CD4-positive, CD25-positive, alpha-beta regulatory T cell (primary cell): ENCODE results near the gene PRR27. TPM values are rescaled to one million over a fixed set of nuclear protein-coding genes. Genes with fewer than 3 reads are reported as not detected.

Experiments
- ATAC-seq, 2 donors: fragments of 150-1000 bp; cut with Tn5 transposase; one replicate each; pipeline ENCODE4 v1.10.0; 2021; ENCODE audit warnings: low read depth in 2 of 2, moderate number of reproducible peaks in 2 of 2, moderate library complexity in 1 of 2
- DNase-seq, 3 donors: peaks; one replicate each; pipeline versions ENCODE4 v3.0.0 to v3.0.0-alpha.2; 2012 to 2022; ENCODE audit warnings: mixed read lengths in 1 of 3
- H3K27ac ChIP-seq: one replicate; pipeline ENCODE4 v1.7.0; 2013; ENCODE audit warnings: mild to moderate bottlenecking, low read length; ENCODE audit not compliant: insufficient read depth, poor library complexity, severe bottlenecking
- H3K27me3 ChIP-seq: one replicate; pipeline ENCODE4 v1.7.0; 2013; ENCODE audit warnings: low read length; ENCODE audit not compliant: control insufficient read depth, insufficient read depth
- H3K36me3 ChIP-seq: one replicate; pipeline ENCODE4 v1.7.0; 2013; ENCODE audit warnings: mild to moderate bottlenecking, low read length, moderate library complexity; ENCODE audit not compliant: control insufficient read depth, insufficient read depth
- H3K4me1 ChIP-seq: 2 replicates; pipeline ENCODE4 v1.7.0; 2013; ENCODE audit warnings: mild to moderate bottlenecking, low read length; ENCODE audit not compliant: insufficient read depth, control insufficient read depth, poor library complexity, severe bottlenecking
- H3K4me3 ChIP-seq: one replicate; pipeline ENCODE4 v1.7.0; 2013; ENCODE audit warnings: low read depth, mild to moderate bottlenecking, low read length, moderate library complexity
- H3K9me3 ChIP-seq, 2 experiments: 1 replicate in 1 of 2; 2 replicates in 1 of 2; pipeline ENCODE4 v1.7.0; 2013; ENCODE audit warnings: low read length in 2 of 2, mild to moderate bottlenecking in 1 of 2, moderate library complexity in 1 of 2; ENCODE audit not compliant: control insufficient read depth in 2 of 2
- H3K27ac Mint-ChIP-seq, 3 donors: one replicate each; pipeline ENCODE4 v1.8.0; 2020 to 2022; ENCODE audit warnings: mild to moderate bottlenecking in 3 of 3, mixed read lengths in 3 of 3, moderate library complexity in 2 of 3
- H3K27me3 Mint-ChIP-seq: one replicate; pipeline ENCODE4 v1.8.0; 2022; ENCODE audit warnings: mild to moderate bottlenecking, mixed read lengths
- H3K36me3 Mint-ChIP-seq: one replicate; pipeline ENCODE4 v1.8.0; 2020; ENCODE audit warnings: mixed read lengths
- H3K4me1 Mint-ChIP-seq, 4 donors: one replicate each; pipeline ENCODE4 v1.8.0; 2020 to 2022; ENCODE audit warnings: mixed read lengths in 4 of 4, mild to moderate bottlenecking in 1 of 4
- H3K4me3 Mint-ChIP-seq, 4 donors: one replicate each; pipeline ENCODE4 v1.8.0; 2020 to 2022; ENCODE audit warnings: mild to moderate bottlenecking in 4 of 4, mixed read lengths in 4 of 4, moderate library complexity in 3 of 4
- H3K9me3 Mint-ChIP-seq, 7 donors: one replicate each; pipeline ENCODE4 v1.8.0; 2020 to 2022; ENCODE audit warnings: mixed read lengths in 7 of 7, mild to moderate bottlenecking in 3 of 7, moderate library complexity in 2 of 7
- polyA plus RNA-seq, 4 donors: library from polyadenylated mRNA; unstranded; fragments of 300-500 nt; fragmentation: Illumina TruSeq; gene quantifications; one replicate each; pipeline ENCODE4 v1.2.3, GENCODE V29; 2021
- total RNA-seq: library from RNA; stranded (reverse); gene quantifications from one replicate; pipeline ENCODE4 v1.2.3, GENCODE V29; 2022

The PRR27 gene
- total RNA-seq (not detected), polyA plus RNA-seq (not detected)

GRCh38 chr4:70153937-70154336, at the start of gene PRR27:
Gene PRR27 (plus strand): TSS chr4:70154237. CDS start chr4:70154376, 139 bp downstream.
- H3K4me3 ChIP-seq, result no peak within 1 kb of the TSS
- Mint-ChIP-seq H3K27ac (no peak within 1 kb of the TSS), H3K4me1 (no peaks in the 10 kb centered on the region), H3K27me3 (no peaks in the 10 kb centered on the region), H3K9me3 (peaks cover 0 to 2% (median 0%) of the 10 kb centered on the region in 7 donors), H3K4me3 (no peak within 1 kb of the TSS), H3K36me3 (no peaks in the 10 kb centered on the region)
- H3K27ac ChIP-seq, result no peak within 1 kb of the TSS
- no peaks in the 10 kb centered on the region for H3K36me3 ChIP-seq
- H3K9me3 ChIP-seq, result no peaks in the 10 kb centered on the region
- DNase-seq, result no peak
- H3K4me1 ChIP-seq, result no peaks in the 10 kb centered on the region
- ATAC-seq, result no peak
- H3K27me3 ChIP-seq, result no peaks in the 10 kb centered on the region

GRCh38 chr4:70110917-70111316, 43.1 kb upstream of the PRR27 start:
- no peaks in the 10 kb centered on the region for H3K27me3 Mint-ChIP-seq
- no peak for ATAC-seq
- Histone ChIP-seq H3K4me1 (no peaks in the 10 kb centered on the region), H3K27ac (no peak overlapping the region), H3K4me3 (no peak overlapping the region), H3K9me3 (no peaks in the 10 kb centered on the region), H3K36me3 (no peaks in the 10 kb centered on the region), H3K27me3 (no peaks in the 10 kb centered on the region)
- no peak overlapping the region for H3K4me3 Mint-ChIP-seq
- no peak overlapping the region for H3K27ac Mint-ChIP-seq
- DNase-seq, result no peak
- no peaks in the 10 kb centered on the region for H3K4me1 Mint-ChIP-seq
- H3K36me3 Mint-ChIP-seq, result no peaks in the 10 kb centered on the region
- peaks cover 0 to 4% (median 0%) of the 10 kb centered on the region in 7 donors for H3K9me3 Mint-ChIP-seq

DNA sequence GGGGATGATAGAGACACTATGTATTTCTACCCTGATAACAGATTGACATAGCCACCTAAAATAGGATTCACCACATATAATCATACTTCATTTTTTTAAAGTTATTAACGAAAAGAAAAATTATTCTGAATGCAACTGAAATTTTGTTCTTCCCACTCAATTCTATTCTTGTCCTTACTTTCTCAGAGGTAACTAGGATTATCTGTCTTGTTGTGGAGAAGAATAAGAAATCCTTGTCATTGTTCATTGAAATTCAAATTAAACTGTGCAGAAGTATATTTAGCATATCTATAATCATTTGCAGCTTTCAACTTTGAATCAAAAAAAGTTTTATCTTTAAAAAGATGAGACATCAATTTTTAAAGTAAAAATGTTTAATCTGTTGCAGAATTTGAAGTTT, 40.4 kb upstream of the PRR27 start:
- no peaks in the 10 kb centered on the region for H3K4me1 Mint-ChIP-seq
- no peak overlapping the region for H3K27ac Mint-ChIP-seq
- no peaks in the 10 kb centered on the region for H3K4me1 ChIP-seq
- H3K4me3 Mint-ChIP-seq, result no peak overlapping the region
- no peak overlapping the region for H3K4me3 ChIP-seq
- H3K27me3 Mint-ChIP-seq, result no peaks in the 10 kb centered on the region
- no peak overlapping the region for H3K27ac ChIP-seq
- H3K36me3 Mint-ChIP-seq, result no peaks in the 10 kb centered on the region
- H3K27me3 ChIP-seq, result no peaks in the 10 kb centered on the region
- DNase-seq, result no peak
- no peaks in the 10 kb centered on the region for H3K36me3 ChIP-seq
- no peak for ATAC-seq
- peaks cover 0 to 4% (median 0%) of the 10 kb centered on the region in 7 donors for H3K9me3 Mint-ChIP-seq
- H3K9me3 ChIP-seq, result no peaks in the 10 kb centered on the region

DNA sequence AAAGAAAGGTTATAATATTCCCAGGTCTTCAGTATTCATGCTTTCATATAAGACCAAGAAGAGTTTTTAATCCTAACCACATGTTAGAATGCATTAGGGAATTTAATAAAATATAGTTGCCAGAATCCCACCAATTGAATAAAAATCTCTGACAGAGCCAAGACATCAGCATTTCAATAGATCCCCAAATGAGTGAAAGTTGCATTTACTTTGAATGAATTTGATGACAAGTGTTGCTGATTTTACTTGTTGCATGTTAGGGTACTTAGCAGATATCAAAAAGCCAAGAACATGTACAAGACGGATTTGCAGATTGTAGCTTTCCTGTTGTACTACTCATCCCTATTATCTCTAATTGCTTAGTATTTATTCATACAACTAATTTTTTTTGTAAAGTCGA, 39.9 kb upstream of the PRR27 start:
- Mint-ChIP-seq H3K27me3 (no peaks in the 10 kb centered on the region), H3K9me3 (peaks cover 0 to 4% (median 0%) of the 10 kb centered on the region in 7 donors), H3K36me3 (no peaks in the 10 kb centered on the region), H3K4me1 (no peaks in the 10 kb centered on the region), H3K4me3 (no peak overlapping the region), H3K27ac (no peak overlapping the region)
- no peak overlapping the region for H3K27ac ChIP-seq
- H3K9me3 ChIP-seq, result no peaks in the 10 kb centered on the region
- H3K4me1 ChIP-seq, result no peaks in the 10 kb centered on the region
- H3K4me3 ChIP-seq, result no peak overlapping the region
- DNase-seq, result no peak
- H3K36me3 ChIP-seq, result no peaks in the 10 kb centered on the region
- H3K27me3 ChIP-seq, result no peaks in the 10 kb centered on the region
- ATAC-seq, result no peak

- H3K27me3 ChIP-seq, result no peaks in the 10 kb centered on the region
- no peaks in the 10 kb centered on the region for H3K27me3 Mint-ChIP-seq
- H3K27ac ChIP-seq, result no peak overlapping the region
- no peaks in the 10 kb centered on the region for H3K9me3 ChIP-seq
- H3K4me1 Mint-ChIP-seq, result no peaks in the 10 kb centered on the region
- H3K36me3 ChIP-seq, result no peaks in the 10 kb centered on the region
- no peaks in the 10 kb centered on the region for H3K4me1 ChIP-seq
- ATAC-seq, result no peak
- H3K9me3 Mint-ChIP-seq, result peaks cover 0 to 2% (median 0%) of the 10 kb centered on the region in 7 donors
- H3K27ac Mint-ChIP-seq, result no peak overlapping the region
- no peak for DNase-seq
- no peak overlapping the region for H3K4me3 Mint-ChIP-seq
- no peak overlapping the region for H3K4me3 ChIP-seq
- no peaks in the 10 kb centered on the region for H3K36me3 Mint-ChIP-seq
Measured at GRCh38 chr4:70120323-70120722, 33.7 kb upstream of the PRR27 start.

GRCh38 chr4:70133473-70133872, 20.6 kb upstream of the PRR27 start:
- Histone ChIP-seq H3K27me3 (no peaks in the 10 kb centered on the region), H3K36me3 (no peaks in the 10 kb centered on the region), H3K4me1 (no peaks in the 10 kb centered on the region), H3K27ac (no peak overlapping the region), H3K9me3 (no peaks in the 10 kb centered on the region), H3K4me3 (no peak overlapping the region)
- no peak for ATAC-seq
- no peaks in the 10 kb centered on the region for H3K36me3 Mint-ChIP-seq
- no peak for DNase-seq
- peaks cover 0 to 3% (median 0%) of the 10 kb centered on the region in 7 donors for H3K9me3 Mint-ChIP-seq
- H3K4me1 Mint-ChIP-seq, result no peaks in the 10 kb centered on the region
- no peak overlapping the region for H3K4me3 Mint-ChIP-seq
- no peak overlapping the region for H3K27ac Mint-ChIP-seq
- H3K27me3 Mint-ChIP-seq, result no peaks in the 10 kb centered on the region

GRCh38 chr4:70138751-70139150, 15.3 kb upstream of the PRR27 start:
- no peaks in the 10 kb centered on the region for H3K4me1 Mint-ChIP-seq
- Histone ChIP-seq H3K4me1 (no peaks in the 10 kb centered on the region), H3K4me3 (no peak overlapping the region), H3K27ac (no peak overlapping the region), H3K27me3 (no peaks in the 10 kb centered on the region), H3K9me3 (no peaks in the 10 kb centered on the region), H3K36me3 (no peaks in the 10 kb centered on the region)
- H3K36me3 Mint-ChIP-seq, result no peaks in the 10 kb centered on the region
- no peaks in the 10 kb centered on the region for H3K27me3 Mint-ChIP-seq
- H3K27ac Mint-ChIP-seq, result no peak overlapping the region
- no peak for DNase-seq
- H3K4me3 Mint-ChIP-seq, result no peak overlapping the region
- H3K9me3 Mint-ChIP-seq, result no peaks in the 10 kb centered on the region
- no peak for ATAC-seq

- no peaks in the 10 kb centered on the region for H3K4me1 ChIP-seq
- H3K36me3 ChIP-seq, result no peaks in the 10 kb centered on the region
- ATAC-seq, result no peak
- H3K27ac ChIP-seq, result no peak overlapping the region
- Mint-ChIP-seq H3K27me3 (no peaks in the 10 kb centered on the region), H3K27ac (no peak overlapping the region), H3K4me1 (no peaks in the 10 kb centered on the region), H3K36me3 (no peaks in the 10 kb centered on the region), H3K4me3 (no peak overlapping the region), H3K9me3 (no peaks in the 10 kb centered on the region)
- no peak overlapping the region for H3K4me3 ChIP-seq
- H3K9me3 ChIP-seq, result no peaks in the 10 kb centered on the region
- DNase-seq, result no peak
- no peaks in the 10 kb centered on the region for H3K27me3 ChIP-seq
Measured at GRCh38 chr4:70151271-70151670, 2.8 kb upstream of the PRR27 start.
